ENCODE results near the gene MUC7. TPM values are rescaled to one million over a fixed set of nuclear protein-coding genes. Genes with fewer than 3 reads are reported as not detected.
"Not testable (repeated sequence)": the region's sequence is repeated elsewhere in the genome, so short reads cannot be mapped to it uniquely, and the experiment has no call there.

Gene MUC7
- not detected for total RNA-seq
- polyA plus RNA-seq, result not detected

GRCh38 chr4:70471897-70472296 lies at the start of gene MUC7:
Gene MUC7, plus strand, starts transcription at chr4:70472197. Its CDS starts 1,825 bp downstream, at chr4:70474022.
- H3K36me3 ChIP-seq (ENCODE audit: insufficient read depth), result no peaks in the 10 kb centered on the region
- no peaks in the 10 kb centered on the region for H3K4me1 ChIP-seq (ENCODE audit: insufficient read depth)
- no peak for DNase-seq (ENCODE audit: extremely low spot score)
- 82% methylated on average over 4 of the region's 4 CpGs for WGBS
- H3K4me3 ChIP-seq (ENCODE audit: low read depth, low read length), result no peak within 1 kb of the TSS
- H3K27ac ChIP-seq (ENCODE audit: low read depth), result no peak within 1 kb of the TSS

GRCh38 chr4:70425306-70425705 lies 46.7 kb upstream of the MUC7 start:
- DNase-seq (ENCODE audit: extremely low spot score), result no peak
- WGBS, result 94% methylated on average over 1 of the region's 1 CpG
- Histone ChIP-seq H3K36me3 (ENCODE audit: insufficient read depth) (no peaks in the 10 kb centered on the region), H3K4me1 (ENCODE audit: insufficient read depth) (no peaks in the 10 kb centered on the region), H3K4me3 (ENCODE audit: low read depth, low read length) (no peak overlapping the region), H3K27ac (ENCODE audit: low read depth) (no peak overlapping the region)

DNA sequence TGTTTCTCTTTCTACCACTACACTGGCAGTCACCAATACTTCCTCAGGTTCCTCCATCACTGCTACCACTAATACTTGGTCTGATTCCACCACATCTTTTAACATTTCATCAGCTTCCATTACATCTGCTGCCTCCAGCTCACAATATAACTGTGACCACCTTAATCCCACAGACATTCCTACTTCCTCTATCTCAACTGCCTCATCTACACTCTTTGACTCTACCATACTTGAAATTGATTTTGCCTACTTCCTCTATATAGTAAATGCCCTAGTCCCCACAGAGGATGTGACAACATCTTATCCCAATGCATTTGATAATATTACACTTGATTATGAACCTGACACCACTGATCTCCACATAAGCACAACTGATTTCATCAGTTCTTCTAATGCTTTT lies 45.2 kb upstream of the MUC7 start:
- Histone ChIP-seq H3K27ac (ENCODE audit: low read depth) (no peak overlapping the region), H3K4me3 (ENCODE audit: low read depth, low read length) (no peak overlapping the region), H3K4me1 (ENCODE audit: insufficient read depth) (no peaks in the 10 kb centered on the region), H3K36me3 (ENCODE audit: insufficient read depth) (no peaks in the 10 kb centered on the region)
- no peak for DNase-seq (ENCODE audit: extremely low spot score)

DNA sequence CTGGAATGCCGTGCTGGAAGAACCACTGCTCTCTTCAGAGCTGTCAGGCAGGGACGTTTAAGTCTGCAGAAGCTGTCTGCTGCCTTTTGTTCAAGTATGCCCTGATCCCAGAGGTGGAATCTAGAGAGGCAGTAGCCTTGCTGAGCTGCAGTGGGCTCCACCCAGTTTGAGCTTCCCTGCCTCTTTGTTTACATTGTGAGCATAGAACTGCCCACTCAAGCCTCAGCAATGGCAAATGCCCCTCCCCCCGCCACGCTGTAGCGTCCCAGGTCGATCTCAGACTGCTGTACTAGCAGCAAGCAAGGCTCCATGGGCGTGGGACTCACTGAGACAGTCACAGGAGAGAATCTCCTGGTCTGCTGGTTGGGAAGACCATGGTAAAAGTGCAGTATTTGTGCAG lies 34.8 kb upstream of the MUC7 start:
- no peak for DNase-seq (ENCODE audit: extremely low spot score)
- Histone ChIP-seq H3K36me3 (ENCODE audit: insufficient read depth) (no peaks in the 10 kb centered on the region), H3K27ac (ENCODE audit: low read depth) (no peak overlapping the region), H3K4me1 (ENCODE audit: insufficient read depth) (no peaks in the 10 kb centered on the region), H3K4me3 (ENCODE audit: low read depth, low read length) (no peak overlapping the region)
- WGBS, result 59% methylated on average over 7 of the region's 7 CpGs

DNA sequence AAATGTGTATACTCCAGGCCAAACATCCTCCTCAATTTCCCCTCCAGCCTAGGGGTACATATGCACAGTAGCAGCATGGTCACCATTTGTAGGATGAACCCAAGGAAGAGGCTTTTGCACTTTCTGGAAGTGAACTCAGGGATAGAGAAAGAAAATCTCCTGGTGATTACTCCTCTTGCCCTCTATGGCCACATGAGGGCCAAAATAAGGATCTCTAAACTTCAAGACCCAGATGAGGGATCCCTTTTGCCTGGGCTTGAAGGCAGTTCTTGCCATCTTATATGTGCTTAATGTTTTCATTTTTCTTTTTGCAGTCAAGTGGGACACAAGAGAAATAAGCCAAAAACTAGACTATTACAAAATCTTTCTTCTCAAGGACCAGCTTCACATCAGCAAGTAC lies 29.5 kb upstream of the MUC7 start:
- Histone ChIP-seq H3K4me3 (ENCODE audit: low read depth, low read length) (no peak overlapping the region), H3K27ac (ENCODE audit: low read depth) (no peak overlapping the region), H3K4me1 (ENCODE audit: insufficient read depth) (no peaks in the 10 kb centered on the region), H3K36me3 (ENCODE audit: insufficient read depth) (no peaks in the 10 kb centered on the region)
- DNase-seq (ENCODE audit: extremely low spot score), result no peak

GRCh38 chr4:70443329-70443728 lies 28.7 kb upstream of the MUC7 start:
- Histone ChIP-seq H3K4me1 (ENCODE audit: insufficient read depth) (no peaks in the 10 kb centered on the region), H3K27ac (ENCODE audit: low read depth) (no peak overlapping the region), H3K36me3 (ENCODE audit: insufficient read depth) (no peaks in the 10 kb centered on the region), H3K4me3 (ENCODE audit: low read depth, low read length) (no peak overlapping the region)
- no peak for DNase-seq (ENCODE audit: extremely low spot score)
- 93% methylated on average over 5 of the region's 5 CpGs for WGBS

DNA sequence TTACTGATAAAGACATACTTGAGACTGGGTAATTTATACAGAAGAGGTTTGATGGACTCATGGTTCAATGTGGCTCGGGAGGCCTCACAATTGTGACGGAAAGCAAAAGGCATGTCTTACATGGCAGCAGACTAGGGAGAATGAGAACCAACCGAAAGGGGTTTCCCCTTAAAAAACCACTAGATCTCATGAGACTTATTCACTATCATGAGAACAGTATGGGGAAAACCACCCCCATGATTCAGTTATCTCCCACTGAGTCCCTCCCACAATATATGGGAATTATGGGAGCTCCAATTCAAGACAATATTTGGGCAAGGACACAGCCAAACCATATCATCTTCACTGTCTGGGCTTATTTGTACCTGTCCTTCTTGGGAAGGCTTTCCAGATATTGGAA lies 22.8 kb upstream of the MUC7 start:
- no peak overlapping the region for H3K4me3 ChIP-seq (ENCODE audit: low read depth, low read length)
- H3K4me1 ChIP-seq (ENCODE audit: insufficient read depth), result no peaks in the 10 kb centered on the region
- 92% methylated on average over 3 of the region's 3 CpGs for WGBS
- no peaks in the 10 kb centered on the region for H3K36me3 ChIP-seq (ENCODE audit: insufficient read depth)
- H3K27ac ChIP-seq (ENCODE audit: low read depth), result no peak overlapping the region
- DNase-seq (ENCODE audit: extremely low spot score), result no peak

- Histone ChIP-seq H3K4me3 (ENCODE audit: low read depth, low read length) (no peak overlapping the region), H3K27ac (ENCODE audit: low read depth) (no peak overlapping the region), H3K4me1 (ENCODE audit: insufficient read depth) (no peaks in the 10 kb centered on the region), H3K36me3 (ENCODE audit: insufficient read depth) (no peaks in the 10 kb centered on the region)
- no peak for DNase-seq (ENCODE audit: extremely low spot score)
- WGBS, result 18% methylated on average over 1 of the region's 1 CpG
Measured at GRCh38 chr4:70452946-70453345, 19.1 kb upstream of the MUC7 start.

- H3K4me3 ChIP-seq (ENCODE audit: low read depth, low read length), result no peak overlapping the region
- H3K27ac ChIP-seq (ENCODE audit: low read depth), result no peak overlapping the region
- WGBS, result 86% methylated on average over 2 of the region's 2 CpGs
- H3K36me3 ChIP-seq (ENCODE audit: insufficient read depth), result no peaks in the 10 kb centered on the region
- no peak for DNase-seq (ENCODE audit: extremely low spot score)
- H3K4me1 ChIP-seq (ENCODE audit: insufficient read depth), result no peaks in the 10 kb centered on the region
Measured at GRCh38 chr4:70463335-70463734, 8.7 kb upstream of the MUC7 start.

DNA sequence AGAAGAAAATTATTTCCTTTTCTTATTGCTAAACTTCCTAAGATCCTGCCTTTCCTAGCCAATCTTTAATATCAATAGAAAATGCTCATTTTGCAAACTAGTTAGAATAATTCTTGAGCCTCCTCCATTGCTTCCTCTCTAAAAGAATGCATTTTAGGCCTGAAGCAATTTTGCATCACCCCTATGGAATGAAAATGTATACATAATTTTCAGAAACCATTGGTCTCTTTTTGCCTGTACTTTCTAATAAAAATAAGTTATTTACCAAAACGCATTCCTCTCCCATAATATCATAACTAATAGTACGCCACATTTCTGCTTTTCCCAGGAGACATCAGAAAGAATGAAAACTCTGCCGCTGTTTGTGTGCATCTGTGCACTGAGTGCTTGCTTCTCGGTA lies 1.7 kb downstream of the MUC7 start:
- Histone ChIP-seq H3K4me3 (ENCODE audit: low read depth, low read length) (no peak overlapping the region), H3K27ac (ENCODE audit: low read depth) (no peak overlapping the region), H3K4me1 (ENCODE audit: insufficient read depth) (no peaks in the 10 kb centered on the region), H3K36me3 (ENCODE audit: insufficient read depth) (no peaks in the 10 kb centered on the region)
- no peak for DNase-seq (ENCODE audit: extremely low spot score)
- 54% methylated on average over 4 of the region's 4 CpGs for WGBS

DNA sequence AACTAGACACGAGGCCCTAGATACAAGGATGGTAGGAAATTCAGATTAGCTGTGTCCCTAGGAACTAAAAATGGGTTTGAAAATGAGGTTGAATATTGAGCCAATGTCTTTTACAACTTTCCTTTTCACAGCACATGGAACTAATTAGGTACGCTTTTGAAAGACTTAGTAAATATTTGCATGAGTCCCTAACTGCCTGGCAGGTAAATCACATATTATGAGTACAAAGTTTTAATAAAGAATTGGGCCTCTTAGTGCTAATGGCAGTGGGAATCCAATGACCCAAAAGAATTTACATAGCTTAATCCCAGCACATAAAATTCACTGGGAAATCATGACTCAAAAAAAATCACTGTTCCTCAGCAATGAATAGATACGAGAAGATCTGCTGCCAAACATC lies 16.8 kb downstream of the MUC7 start:
- WGBS, result 39% methylated on average over 3 of the region's 3 CpGs
- Histone ChIP-seq H3K27ac (ENCODE audit: low read depth) (no peak overlapping the region), H3K4me1 (ENCODE audit: insufficient read depth) (no peaks in the 10 kb centered on the region), H3K4me3 (ENCODE audit: low read depth, low read length) (no peak overlapping the region), H3K36me3 (ENCODE audit: insufficient read depth) (no peaks in the 10 kb centered on the region)
- no peak for DNase-seq (ENCODE audit: extremely low spot score)

DNA sequence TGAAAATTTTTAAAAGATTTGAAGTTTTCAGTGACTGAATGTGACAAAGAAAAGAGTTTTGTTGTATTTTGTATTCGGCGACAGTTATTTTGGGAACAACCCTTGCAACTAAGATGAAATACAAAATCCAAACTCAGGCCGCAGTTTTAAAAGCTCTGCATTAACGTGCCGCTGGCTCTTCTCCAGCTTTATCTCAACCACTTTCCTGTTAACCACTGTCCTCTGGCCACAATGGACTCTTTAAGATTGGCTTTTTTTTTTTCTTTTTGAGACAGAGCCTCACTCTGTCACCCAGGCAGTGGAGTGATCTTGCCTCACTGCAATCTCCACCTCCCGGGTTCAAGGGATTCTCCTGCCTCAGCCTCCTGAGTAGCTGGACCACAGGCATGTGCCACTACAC lies 24.2 kb downstream of the MUC7 start:
- no peak for DNase-seq (ENCODE audit: extremely low spot score)
- WGBS, result 62% methylated on average over 6 of the region's 6 CpGs
- H3K36me3 ChIP-seq (ENCODE audit: insufficient read depth), result no peaks in the 10 kb centered on the region
- H3K4me3 ChIP-seq (ENCODE audit: low read depth, low read length), result no peak overlapping the region
- H3K4me1 ChIP-seq (ENCODE audit: insufficient read depth), result no peaks in the 10 kb centered on the region
- no peak overlapping the region for H3K27ac ChIP-seq (ENCODE audit: low read depth)

- WGBS, result 75% methylated on average over 8 of the region's 8 CpGs
- not testable (repeated sequence) for DNase-seq (ENCODE audit: extremely low spot score); H3K36me3 ChIP-seq (ENCODE audit: insufficient read depth); H3K4me3 ChIP-seq (ENCODE audit: low read depth, low read length); H3K27ac ChIP-seq (ENCODE audit: low read depth); H3K4me1 ChIP-seq (ENCODE audit: insufficient read depth)
Measured at GRCh38 chr4:70501838-70502237, 29.8 kb downstream of the MUC7 start.

GRCh38 chr4:70504733-70505132 lies 32.7 kb downstream of the MUC7 start:
- Histone ChIP-seq H3K4me3 (ENCODE audit: low read depth, low read length) (no peak overlapping the region), H3K4me1 (ENCODE audit: insufficient read depth) (no peaks in the 10 kb centered on the region), H3K36me3 (ENCODE audit: insufficient read depth) (no peaks in the 10 kb centered on the region), H3K27ac (ENCODE audit: low read depth) (no peak overlapping the region)
- DNase-seq (ENCODE audit: extremely low spot score), result no peak
- WGBS, result 50% methylated on average over 4 of the region's 4 CpGs

DNA sequence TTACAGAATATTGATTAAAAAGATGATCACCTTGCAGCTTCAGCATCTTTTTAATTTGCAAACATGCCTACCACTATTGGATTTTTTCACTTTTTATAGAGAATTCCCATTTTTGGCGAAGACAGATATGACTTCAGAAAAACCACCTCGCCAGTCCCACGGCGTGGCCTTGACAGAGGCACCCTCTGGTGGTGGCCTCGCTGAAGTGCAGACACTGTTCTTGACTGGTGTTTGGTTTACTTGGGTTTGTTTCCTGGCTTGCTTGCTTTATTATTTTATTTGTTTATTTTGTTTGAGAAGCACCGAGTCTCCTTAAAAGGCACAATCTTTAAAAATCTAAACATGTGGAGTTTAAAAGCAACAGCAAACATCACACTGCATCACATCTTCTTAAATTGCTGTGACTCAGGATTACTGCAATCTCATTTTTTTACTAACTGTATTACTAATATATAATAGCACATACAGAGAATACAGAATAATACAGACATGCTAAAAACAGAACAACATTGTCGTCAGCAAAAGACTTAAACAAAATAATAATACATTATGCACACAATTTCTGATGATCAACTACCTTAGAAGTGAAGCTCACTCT lies 33.3 kb downstream of the MUC7 start:
- H3K27ac ChIP-seq (ENCODE audit: low read depth), result no peak overlapping the region
- no peaks in the 10 kb centered on the region for H3K4me1 ChIP-seq (ENCODE audit: insufficient read depth)
- 4% methylated on average over 7 of the region's 7 CpGs for WGBS
- no peak for DNase-seq (ENCODE audit: extremely low spot score)
- H3K36me3 ChIP-seq (ENCODE audit: insufficient read depth), result no peaks in the 10 kb centered on the region
- no peak overlapping the region for H3K4me3 ChIP-seq (ENCODE audit: low read depth, low read length)
